ENCODE measurements around the gene CHCHD3. TPM values are rescaled to one million over a fixed set of nuclear protein-coding genes. Genes with fewer than 3 reads are reported as not detected.

Gene CHCHD3
- 50.3 and 62.3 TPM in 2 replicates for total RNA-seq

DNA sequence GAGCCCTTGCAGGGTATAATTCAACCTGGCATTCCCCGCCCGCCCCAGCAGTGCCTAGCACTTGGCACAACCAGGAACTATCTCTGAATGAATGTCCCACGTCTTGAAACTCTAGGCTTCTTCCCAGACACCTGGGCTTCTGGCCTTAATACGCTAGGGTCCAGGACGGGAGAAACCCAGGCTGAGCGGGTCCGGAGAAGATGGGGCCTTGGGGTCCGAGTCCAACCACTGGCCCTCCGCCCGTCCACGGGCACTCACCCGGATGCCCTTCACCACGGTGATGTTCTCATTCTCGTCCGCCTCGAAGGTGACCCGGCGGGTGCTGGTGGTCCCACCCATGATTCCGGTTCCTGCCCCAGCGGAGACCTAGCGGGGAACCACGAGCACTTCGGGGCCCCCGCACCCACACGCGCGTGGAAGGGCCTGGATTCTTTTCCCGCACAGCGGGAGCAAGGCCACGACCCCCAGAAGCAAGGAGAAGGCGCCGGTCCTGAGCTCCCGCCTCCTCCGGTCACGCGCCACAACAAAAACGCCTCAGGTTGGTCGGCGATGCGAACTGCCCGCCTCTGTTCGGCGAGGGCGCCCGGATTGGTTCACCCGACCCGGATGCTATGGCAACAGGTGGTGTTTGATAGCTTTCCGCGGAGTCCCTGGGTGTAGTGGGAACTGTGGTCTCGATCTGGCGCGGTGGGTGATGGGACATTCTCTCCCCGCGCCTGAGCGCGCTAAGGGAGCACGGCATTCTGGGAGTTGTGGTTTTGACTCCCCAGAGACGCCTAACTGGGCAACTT lies at the start of gene CHCHD3:
CHCHD3 (minus strand) TSS at position 492 of the 791 bp plus-strand sequence; CDS start at position 339, 153 bp downstream.

Other genes starting within 250 kb of the CHCHD3 start
- gene EXOC4, start 171.0 kb upstream of the CHCHD3 start, total RNA-seq = 21.0 and 38.8 TPM in 2 replicates